GM23338 (cell line): Measurements from ENCODE around the gene DYNLRB1. TPM values are rescaled to one million over a fixed set of nuclear protein-coding genes. Genes with fewer than 3 reads are reported as not detected.

ENCODE experiments used
- ATAC-seq: fragments of 200-7000 bp; cut with Tn5 transposase; 3 replicates; pipeline ENCODE4 v1.9.1; 2020
- DNase-seq: peaks from one replicate; pipeline ENCODE4 v3.0.0-alpha.2; 2015; ENCODE audit warnings: low spot score
- H2AFZ ChIP-seq: fragments of 200-600 bp; sonication (generic); 2 replicates; pipeline ENCODE4 v1.8.0; 2016; ENCODE audit warnings: antibody characterized with exemption, mild to moderate bottlenecking, moderate library complexity
- H3F3A ChIP-seq: fragments of 200-600 bp; sonication (generic); replicated peaks from 2 replicates; pipeline ENCODE4 v1.8.0; 2017; ENCODE audit warnings: antibody characterized with exemption, mixed run types, low read depth
- H3K27ac ChIP-seq: fragments of 200-600 bp; sonication (generic); 2 replicates; pipeline ENCODE4 v1.6.1; 2016; ENCODE audit warnings: low read depth
- H3K27me3 ChIP-seq: fragments of 200-600 bp; sonication (generic); 2 replicates; pipeline ENCODE4 v1.8.0; 2016; ENCODE audit warnings: mild to moderate bottlenecking, mixed run types, moderate library complexity; ENCODE audit not compliant: insufficient read depth
- H3K36me3 ChIP-seq: fragments of 200-600 bp; sonication (generic); 2 replicates; pipeline ENCODE4 v1.8.0; 2016; ENCODE audit warnings: mild to moderate bottlenecking; ENCODE audit not compliant: insufficient read depth
- H3K4me1 ChIP-seq: fragments of 200-600 bp; sonication (generic); 2 replicates; pipeline ENCODE4 v1.8.0; 2016; ENCODE audit warnings: mild to moderate bottlenecking, moderate library complexity; ENCODE audit not compliant: insufficient read depth
- H3K4me2 ChIP-seq: fragments of 200-600 bp; sonication (generic); 2 replicates; pipeline ENCODE4 v1.7.1; 2017; ENCODE audit warnings: mixed run types
- H3K4me3 ChIP-seq: fragments of 200-600 bp; sonication (generic); 2 replicates; pipeline ENCODE4 v1.6.1; 2016; ENCODE audit warnings: mixed run types
- H3K79me2 ChIP-seq: fragments of 200-600 bp; sonication (generic); replicated peaks from 2 replicates; pipeline ENCODE4 v1.8.0; 2017; ENCODE audit warnings: mild to moderate bottlenecking; ENCODE audit not compliant: insufficient read depth
- H3K9me2 ChIP-seq: fragments of 200-600 bp; sonication (generic); 2 replicates; pipeline ENCODE4 v1.8.0; 2017; ENCODE audit not compliant: insufficient read depth
- H4K20me1 ChIP-seq: fragments of 200-600 bp; sonication (generic); replicated peaks from 2 replicates; pipeline ENCODE4 v1.8.0; 2017; ENCODE audit warnings: mild to moderate bottlenecking; ENCODE audit not compliant: insufficient read depth
- H3K27ac Mint-ChIP-seq: 2 replicates; pipeline ENCODE4 v1.8.0; 2020; ENCODE audit warnings: inconsistent platforms, mild to moderate bottlenecking, moderate library complexity, mixed read lengths
- H3K27me3 Mint-ChIP-seq: 3 replicates; pipeline ENCODE4 v1.8.0; 2022; ENCODE audit warnings: low read depth, mild to moderate bottlenecking, moderate library complexity, mixed read lengths, inconsistent platforms; ENCODE audit not compliant: insufficient read depth, poor library complexity
- H3K36me3 Mint-ChIP-seq: 3 replicates; pipeline ENCODE4 v1.8.0; 2021; ENCODE audit warnings: low read depth, mild to moderate bottlenecking, inconsistent platforms, moderate library complexity, mixed read lengths
- H3K4me1 Mint-ChIP-seq: 3 replicates; pipeline ENCODE4 v1.8.0; 2020; ENCODE audit warnings: mild to moderate bottlenecking, inconsistent platforms, mixed read lengths
- H3K4me3 Mint-ChIP-seq: 3 replicates; pipeline ENCODE4 v1.8.0; 2021; ENCODE audit warnings: moderate library complexity, mild to moderate bottlenecking, inconsistent platforms, mixed read lengths
- H3K9me3 Mint-ChIP-seq: 3 replicates; pipeline ENCODE4 v1.8.0; 2020; ENCODE audit warnings: moderate library complexity, mild to moderate bottlenecking, inconsistent platforms, mixed read lengths
- CREB1 ChIP-seq: fragments of 250-450 bp; sonication (Bioruptor Pico); IDR thresholded peaks from 2 replicates; pipeline ENCODE4 v1.5.0; 2020; ENCODE audit warnings: low read depth, mild to moderate bottlenecking, moderate library complexity
- CTCF ChIP-seq, 2 experiments: fragments of 200-600 bp in 1 of 2; sonication (generic) in 1 of 2; conservative IDR thresholded peaks; 2 replicates each; pipeline versions ENCODE4 v1.5.1 to v1.6.1; 2016 to 2017; ENCODE audit warnings: antibody characterized with exemption in 2 of 2, low read depth in 2 of 2, mild to moderate bottlenecking in 2 of 2, moderate library complexity in 1 of 2
- ETS1 ChIP-seq: IDR thresholded peaks from 2 replicates; pipeline ENCODE4 v1.6.1; 2016; ENCODE audit warnings: antibody characterized with exemption
- EZH2 ChIP-seq: fragments of 200-600 bp; sonication (generic); IDR thresholded peaks from one replicate; pipeline ENCODE4 v1.8.0; 2017; ENCODE audit warnings: antibody characterized with exemption, mild to moderate bottlenecking, low read depth; ENCODE audit not compliant: unreplicated experiment
- EZH2phosphoT487 ChIP-seq: fragments of 200-600 bp; sonication (generic); IDR thresholded peaks from one replicate; pipeline ENCODE4 v1.8.1; 2018; ENCODE audit warnings: antibody characterized with exemption; ENCODE audit not compliant: unreplicated experiment
- JUNB ChIP-seq: IDR thresholded peaks from one replicate; pipeline ENCODE4 v1.6.1; 2016; ENCODE audit warnings: antibody characterized with exemption; ENCODE audit not compliant: unreplicated experiment
- NANOG ChIP-seq: IDR thresholded peaks from 2 replicates; pipeline ENCODE4 v1.6.1; 2016; ENCODE audit warnings: antibody characterized with exemption, borderline replicate concordance
- POLR2AphosphoS5 ChIP-seq: IDR thresholded peaks from 2 replicates; pipeline ENCODE4 v1.6.1; 2016; ENCODE audit warnings: antibody characterized with exemption, low read depth
- REST ChIP-seq: IDR thresholded peaks from one replicate; pipeline ENCODE4 v1.6.1; 2018; ENCODE audit warnings: antibody characterized with exemption; ENCODE audit not compliant: unreplicated experiment
- STAT1 ChIP-seq: IDR thresholded peaks from one replicate; pipeline ENCODE4 v1.6.1; 2016; ENCODE audit warnings: antibody characterized with exemption; ENCODE audit not compliant: unreplicated experiment
- ZNF114 ChIP-seq: fragments of 250-450 bp; sonication (Bioruptor Pico); IDR thresholded peaks from 2 replicates; pipeline ENCODE4 v1.5.0; 2020; ENCODE audit warnings: mild to moderate bottlenecking, moderate library complexity
- ZNF331 ChIP-seq: fragments of 250-450 bp; sonication (Bioruptor Pico); IDR thresholded peaks from 2 replicates; pipeline ENCODE4 v1.5.0; 2020; ENCODE audit warnings: low read depth, mild to moderate bottlenecking, moderate library complexity
- ZNF462 ChIP-seq: fragments of 250-450 bp; sonication (Bioruptor Pico); IDR thresholded peaks from 2 replicates; pipeline ENCODE4 v1.5.0; 2020; ENCODE audit warnings: mild to moderate bottlenecking, moderate library complexity
- polyA plus RNA-seq: library from polyadenylated mRNA; unstranded; fragments of >200 nt; fragmentation: Nextera tagmentation; extraction: Ambion mirVana; gene quantifications from 2 replicates; pipeline ENCODE4 v1.2.1, GENCODE V29; 2016
- total RNA-seq: library from RNA; depleted of rRNA; stranded (reverse); fragments of >200 nt; shearing (Covaris generic); gene quantifications from 2 replicates; pipeline ENCODE4 v1.2.3, GENCODE V29; 2014

Gene DYNLRB1
- total and polyA plus RNA-seq, 2 experiments from 2014 or later: 107 to 376 TPM

- H3F3A ChIP-seq: 0 out of 2 replicates have a peak, but pooled peaks cover 2% of the 10 kb centered on the region
- Mint-ChIP-seq H3K36me3 (peaks cover 66% of the 10 kb centered on the region), H3K4me3 (no peak overlapping the region), H3K9me3 (no peaks in the 10 kb centered on the region), H3K27ac (no peak overlapping the region), H3K27me3 (peaks cover 3% of the 10 kb centered on the region), H3K4me1 (no peaks in the 10 kb centered on the region)
- H3K36me3 ChIP-seq: peaks cover 2% of the 10 kb centered on the region; the same call in 1 of the 2 replicates
- peaks cover 7% of the 10 kb centered on the region for H4K20me1 ChIP-seq
- no peaks in the 10 kb centered on the region for H3K27me3 ChIP-seq
- no peak overlapping the region for H2AFZ ChIP-seq
- H3K4me1 ChIP-seq: no peaks in the 10 kb centered on the region
- no peaks in the 10 kb centered on the region for H3K79me2 ChIP-seq
- no peak overlapping the region for H3K4me3 ChIP-seq
- TF ChIP-seq ZNF462 (CRISPR knock-in tag): no peak
- no peak for TF ChIP-seq NANOG
- no peak for TF ChIP-seq REST
- no peak for TF ChIP-seq EZH2
- TF ChIP-seq EZH2phosphoT487: no peak
- no peak for TF ChIP-seq ZNF114
- TF ChIP-seq ZNF331 (CRISPR knock-in tag): no peak
- no peak for TF ChIP-seq CTCF (conservative IDR thresholded peaks at IDR 0.05; ENCODE audit: low read depth in 2 of 2)
- TF ChIP-seq POLR2AphosphoS5: no peak
- TF ChIP-seq STAT1: no peak
- TF ChIP-seq JUNB: no peak
- TF ChIP-seq ETS1: no peak
- TF ChIP-seq CREB1 (CRISPR knock-in tag): no peak
- H3K27ac ChIP-seq: no peak overlapping the region
- no peak for ATAC-seq
- no peak overlapping the region for H3K4me2 ChIP-seq
- H3K9me2 ChIP-seq: no peaks in the 10 kb centered on the region
- DNase-seq: no peak
Measured at GRCh38 chr20:34531608-34532265, 15.5 kb downstream of the DYNLRB1 start.
